HUES64 (cell line): ENCODE data around the gene AEBP2.
"Not testable (repeated sequence)": the region's sequence is repeated elsewhere in the genome, so short reads cannot be mapped to it uniquely, and the experiment has no call there.

Source experiments
- H3K27ac ChIP-seq: 2 replicates; pipeline ENCODE4 v1.7.0; 2013; ENCODE audit warnings: low read depth, low read length, inconsistent platforms
- H3K27me3 ChIP-seq: 2 replicates; pipeline ENCODE4 v1.6.1; 2013; ENCODE audit warnings: mild to moderate bottlenecking, low read length; ENCODE audit not compliant: insufficient read depth
- H3K36me3 ChIP-seq: 2 replicates; pipeline ENCODE4 v1.6.1; 2013; ENCODE audit warnings: mild to moderate bottlenecking, low read length; ENCODE audit not compliant: insufficient read depth
- H3K4me1 ChIP-seq: 2 replicates; pipeline ENCODE4 v1.6.1; 2013; ENCODE audit warnings: mild to moderate bottlenecking, low read length, moderate library complexity; ENCODE audit not compliant: insufficient read depth
- H3K4me3 ChIP-seq: 2 replicates; pipeline ENCODE4 v1.5.1; 2013; ENCODE audit warnings: mild to moderate bottlenecking, low read length, moderate library complexity
- H3K9ac ChIP-seq: 2 replicates; pipeline ENCODE4 v1.6.1; 2013; ENCODE audit warnings: mild to moderate bottlenecking, low read depth, low read length
- H3K9me3 ChIP-seq: 2 replicates; pipeline ENCODE4 v1.6.1; 2013; ENCODE audit warnings: low read depth, low read length; ENCODE audit not compliant: insufficient read depth
- WGBS: fragments of 150-250, 120-280 bp; methylation state at CpG from one replicate; pipeline ENCODE4 v1.1.7; 2013; ENCODE audit warnings: missing lambda C conversion rate; 5-methylcytosine and 5-hydroxymethylcytosine counted together

The AEBP2 gene

DNA sequence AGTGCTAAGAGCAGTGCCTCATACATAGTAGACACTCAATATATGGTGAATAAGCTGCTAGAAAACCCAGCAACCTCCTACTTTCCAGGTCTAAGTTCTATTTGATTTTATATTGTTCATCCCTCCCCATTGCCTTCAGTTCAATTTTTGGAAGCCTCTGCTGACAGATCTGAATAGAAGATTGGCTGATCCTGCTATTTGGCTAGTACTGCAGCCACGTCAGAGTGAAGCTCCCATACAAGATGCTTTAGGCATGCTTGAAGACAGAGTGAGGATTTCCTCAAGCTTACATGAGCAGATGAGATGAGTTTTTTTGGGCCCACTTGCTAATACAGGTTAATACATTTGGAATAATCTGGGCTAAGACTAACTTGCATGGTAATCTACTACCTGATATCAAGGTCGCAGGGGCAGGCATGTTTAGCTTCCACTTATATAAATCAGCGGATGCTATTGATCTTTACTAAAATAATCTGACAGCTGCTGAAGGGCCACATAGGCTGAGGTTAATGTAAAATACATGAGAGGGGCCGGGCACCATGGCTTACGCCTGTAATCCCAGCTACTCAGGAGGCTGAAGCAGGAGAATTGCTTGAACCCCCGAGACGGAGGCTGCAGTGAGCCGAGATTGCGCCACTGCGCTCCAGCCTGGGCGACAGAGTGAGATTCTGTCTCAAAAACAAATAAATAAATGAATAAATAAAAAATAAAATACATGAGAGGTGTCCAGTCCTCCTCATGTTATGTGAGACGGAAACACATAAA is 15.9 kb upstream of the AEBP2 start:
- Histone ChIP-seq H3K9ac (no peak overlapping the region), H3K27me3 (no peaks in the 10 kb centered on the region), H3K9me3 (no peaks in the 10 kb centered on the region), H3K36me3 (no peaks in the 10 kb centered on the region), H3K4me1 (no peaks in the 10 kb centered on the region), H3K4me3 (no peak overlapping the region), H3K27ac (no peak overlapping the region)
- WGBS, result 96% methylated on average over 11 of the region's 12 CpGs

DNA sequence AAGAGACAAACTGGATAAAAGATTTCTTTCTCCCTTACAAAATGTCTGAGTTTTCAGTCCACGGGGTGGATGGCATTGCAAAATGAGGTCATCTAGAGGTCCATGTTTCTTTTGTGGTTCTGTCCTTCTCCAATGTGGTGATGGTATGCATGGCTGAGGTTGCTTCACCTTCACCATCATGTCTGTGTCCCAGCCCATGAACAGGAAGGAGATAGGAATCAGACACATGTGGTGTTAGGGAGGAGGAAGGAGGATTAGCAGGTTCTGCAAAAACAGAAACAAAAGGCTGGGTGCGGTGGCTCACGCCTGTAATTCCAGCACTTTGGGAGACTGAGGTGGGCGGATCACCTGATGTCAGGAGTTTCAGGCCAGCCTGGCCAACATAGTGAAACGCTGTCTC is 11.0 kb upstream of the AEBP2 start:
- no peak overlapping the region for H3K9ac ChIP-seq
- peaks cover 10% of the 10 kb centered on the region for H3K4me1 ChIP-seq
- no peaks in the 10 kb centered on the region for H3K9me3 ChIP-seq
- no peak overlapping the region for H3K4me3 ChIP-seq
- no peaks in the 10 kb centered on the region for H3K36me3 ChIP-seq
- 91% methylated on average over 5 of the region's 5 CpGs for WGBS
- no peaks in the 10 kb centered on the region for H3K27me3 ChIP-seq
- H3K27ac ChIP-seq, result no peak overlapping the region

DNA sequence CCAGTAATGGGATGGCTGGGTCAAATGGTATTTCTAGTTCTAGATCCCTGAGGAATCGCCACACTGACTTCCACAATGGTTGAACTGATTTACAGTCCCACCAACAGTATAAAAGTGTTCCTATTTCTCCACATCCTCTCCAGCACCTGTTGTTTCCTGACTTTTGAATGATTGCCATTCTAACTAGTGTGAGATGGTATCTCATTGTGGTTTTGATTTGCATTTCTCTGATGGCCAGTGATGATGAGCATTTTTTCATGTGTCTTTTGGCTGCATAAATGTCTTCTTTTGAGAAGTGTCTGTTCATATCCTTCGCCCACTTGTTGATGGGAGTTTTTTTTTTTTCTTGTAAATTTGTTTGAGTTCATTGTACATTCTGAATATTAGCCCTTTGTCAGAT is 9.8 kb upstream of the AEBP2 start:
- H3K27ac ChIP-seq, H3K36me3 ChIP-seq, H3K27me3 ChIP-seq, H3K4me3 ChIP-seq, H3K9me3 ChIP-seq, H3K9ac ChIP-seq: not testable (repeated sequence)
- 100% methylated on average over 1 of the region's 2 CpGs for WGBS
- H3K4me1 ChIP-seq, result peaks cover 10% of the 10 kb centered on the region

DNA sequence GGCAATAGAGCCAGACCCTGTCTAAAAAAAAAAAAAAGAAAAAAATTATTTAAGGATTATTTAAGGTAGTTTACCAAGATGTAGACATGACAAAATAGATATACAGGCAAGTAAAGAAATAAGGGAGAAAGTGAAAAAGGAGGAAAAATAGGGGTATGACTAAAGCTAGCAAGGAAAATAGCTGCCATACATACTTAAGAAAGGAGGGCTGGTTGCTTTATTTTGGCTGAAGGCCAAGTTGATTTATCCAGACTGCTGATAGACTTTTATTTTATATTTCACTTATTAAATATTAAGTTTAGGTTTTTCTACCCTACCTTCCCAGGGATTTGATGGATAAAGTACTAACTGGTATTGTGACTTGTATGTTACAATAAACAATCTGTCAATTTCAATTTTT is 8.3 kb upstream of the AEBP2 start:
- peaks cover 10% of the 10 kb centered on the region for H3K4me1 ChIP-seq
- H3K9me3 ChIP-seq, result no peaks in the 10 kb centered on the region
- H3K27me3 ChIP-seq, result no peaks in the 10 kb centered on the region
- H3K9ac ChIP-seq, result no peak overlapping the region
- no peak overlapping the region for H3K4me3 ChIP-seq
- H3K27ac ChIP-seq, result no peak overlapping the region; the same call in 1 of the 2 replicates
- H3K36me3 ChIP-seq, result no peaks in the 10 kb centered on the region

DNA sequence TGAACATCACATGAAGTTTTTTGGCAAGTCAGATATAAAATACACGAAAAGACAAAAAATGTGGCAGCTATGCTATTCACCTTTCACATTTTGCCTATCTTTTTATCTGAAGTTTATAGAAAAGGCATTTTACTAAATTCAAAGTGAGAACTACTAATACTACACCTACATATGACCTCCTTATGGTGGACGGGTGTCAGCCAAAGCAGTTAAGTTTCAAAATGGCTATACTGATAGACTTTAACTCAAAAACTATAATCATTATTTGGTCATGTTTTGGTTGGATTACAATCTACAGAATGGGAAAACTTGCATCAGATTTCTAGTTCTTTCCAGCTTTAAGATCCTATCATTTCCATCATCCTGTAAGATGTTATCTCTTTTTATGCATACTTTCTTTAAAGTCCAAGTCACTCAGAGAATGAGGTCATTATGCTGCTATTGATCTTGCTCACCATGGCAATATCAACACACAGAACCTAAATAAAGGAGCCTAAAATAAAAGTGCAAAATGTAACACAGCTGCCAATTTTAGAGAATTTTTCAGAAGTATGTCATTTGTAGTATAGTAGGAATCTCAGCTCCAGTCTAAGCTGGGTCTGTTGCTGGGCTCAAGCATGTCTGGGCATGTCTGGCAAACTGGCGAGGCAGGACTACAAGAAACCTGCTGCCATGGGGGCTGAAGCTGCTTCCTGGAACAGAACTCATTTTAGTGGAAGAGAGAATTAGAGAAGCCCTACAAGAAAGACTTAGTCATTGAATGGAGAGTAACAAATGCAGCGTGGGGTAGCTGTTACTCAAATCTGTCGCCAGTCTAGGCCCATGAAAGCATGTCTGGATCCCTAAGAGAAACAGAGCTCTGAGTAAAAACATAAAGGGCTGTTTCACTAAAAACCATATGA is 7.6 kb upstream of the AEBP2 start:
- Histone ChIP-seq H3K4me1 (peaks cover 10% of the 10 kb centered on the region), H3K4me3 (no peak overlapping the region), H3K9me3 (no peaks in the 10 kb centered on the region), H3K27ac (peak overlapping the region; percentile 40), H3K27me3 (no peaks in the 10 kb centered on the region), H3K36me3 (no peaks in the 10 kb centered on the region), H3K9ac (peak overlapping the region; percentile 56; the same call in 1 of the 2 replicates)
- WGBS, result 93% methylated on average over 5 of the region's 5 CpGs

DNA sequence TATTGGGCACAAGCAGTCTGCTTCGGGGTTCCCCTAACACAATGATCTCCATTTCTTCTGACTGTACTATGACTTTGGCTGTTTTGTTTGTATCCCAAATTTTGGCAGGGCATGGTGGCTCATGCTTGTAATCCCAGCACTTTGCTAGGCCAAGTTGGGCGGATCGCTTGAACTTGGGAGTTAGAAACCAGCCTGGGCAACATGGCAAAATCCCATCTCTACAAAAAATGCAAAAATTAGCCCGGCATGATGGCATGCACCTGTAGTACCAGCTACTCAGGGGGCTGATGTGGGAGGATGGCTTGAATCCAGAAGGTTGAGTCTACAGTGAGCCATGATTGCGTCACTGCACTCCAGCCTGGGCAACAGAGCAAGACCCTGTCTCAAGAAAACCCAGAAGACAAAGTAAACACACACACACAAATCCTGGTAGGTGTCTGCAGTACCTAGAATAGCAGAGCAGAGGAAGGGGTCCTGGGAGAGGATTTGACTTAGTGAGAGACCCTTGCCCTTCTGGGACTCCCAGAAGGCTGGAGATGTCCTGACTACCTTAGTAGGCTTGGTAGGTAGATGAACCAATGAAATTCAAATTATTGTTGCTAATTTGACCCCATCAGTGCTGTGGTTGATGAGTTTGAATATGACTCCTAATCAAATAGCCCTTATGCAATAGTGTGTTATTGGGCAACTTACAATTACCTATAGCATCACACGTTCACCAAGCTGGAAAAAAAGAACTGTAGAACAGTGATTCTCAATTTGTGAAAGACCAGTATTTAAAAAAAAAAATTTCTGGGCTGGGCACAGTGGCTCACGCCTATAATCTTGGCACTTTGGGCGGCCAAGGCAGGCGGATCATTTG is 6.8 kb upstream of the AEBP2 start:
- Histone ChIP-seq H3K27me3 (no peaks in the 10 kb centered on the region), H3K4me1 (peaks cover 18% of the 10 kb centered on the region), H3K27ac (peak overlapping the region; percentile 40), H3K9me3 (no peaks in the 10 kb centered on the region), H3K4me3 (no peak overlapping the region), H3K36me3 (no peaks in the 10 kb centered on the region), H3K9ac (peak overlapping the region; percentile 56; the same call in 1 of the 2 replicates)
- 93% methylated on average over 9 of the region's 9 CpGs for WGBS

DNA sequence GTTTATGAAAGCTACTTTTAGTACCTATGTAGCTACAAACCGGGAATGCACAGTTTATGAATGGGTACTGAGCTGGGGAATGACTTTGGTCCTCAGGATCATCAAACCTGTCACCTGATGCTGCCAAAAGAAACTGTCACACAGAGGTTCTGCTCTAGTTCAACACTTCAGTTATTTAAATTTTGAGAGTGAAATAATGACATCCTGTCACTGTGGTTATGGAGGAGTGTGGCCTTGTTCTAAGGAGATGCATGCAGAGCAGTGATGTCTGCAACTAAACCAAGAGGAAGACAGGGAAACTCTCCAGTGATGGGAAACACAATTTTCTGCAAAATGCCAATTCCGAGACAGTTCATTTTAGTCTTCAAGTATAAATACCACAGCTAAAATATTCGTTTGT is 4.8 kb upstream of the AEBP2 start:
- 94% methylated on average over 3 of the region's 3 CpGs for WGBS
- H3K27ac ChIP-seq, result no peak overlapping the region

DNA sequence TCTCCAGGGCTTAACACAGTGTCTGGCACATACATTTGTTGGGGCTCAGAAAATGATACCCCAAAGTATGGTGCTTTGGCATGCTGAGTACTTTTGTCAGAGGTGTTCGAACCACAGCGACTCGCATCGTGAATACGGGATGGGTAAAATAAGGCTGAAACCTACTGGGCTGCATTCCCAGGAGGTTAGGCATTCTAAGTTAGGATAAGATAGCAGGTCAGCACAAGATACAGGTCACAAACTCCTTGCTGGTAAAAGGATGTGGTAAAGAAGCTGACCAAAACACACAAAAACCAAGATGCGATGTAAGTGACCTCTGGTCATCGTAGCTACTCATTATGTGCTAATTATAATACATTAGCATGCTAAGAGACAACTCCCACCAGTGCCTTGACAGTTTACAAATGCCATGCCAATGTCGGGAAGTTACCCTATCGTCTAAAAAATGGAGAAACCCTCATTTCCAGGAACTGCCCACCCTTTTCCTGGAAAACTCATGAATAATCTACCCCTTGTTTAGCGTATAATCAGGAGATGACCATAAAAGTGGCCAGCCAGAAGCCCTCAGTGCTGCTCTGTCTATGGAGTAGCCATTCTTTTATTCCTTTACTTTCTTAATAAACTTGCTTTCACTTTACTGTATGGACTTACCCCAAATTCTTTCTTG is 3.3 kb upstream of the AEBP2 start:
- no peak overlapping the region for H3K4me3 ChIP-seq
- H3K4me1 ChIP-seq, result peaks cover 32% of the 10 kb centered on the region
- H3K9ac ChIP-seq, result no peak overlapping the region
- H3K9me3 ChIP-seq, result no peaks in the 10 kb centered on the region
- H3K27ac ChIP-seq, result no peak overlapping the region; the same call in 1 of the 2 replicates
- 96% methylated on average over 10 of the region's 10 CpGs for WGBS
- no peaks in the 10 kb centered on the region for H3K36me3 ChIP-seq
- H3K27me3 ChIP-seq, result no peaks in the 10 kb centered on the region

More for the DNA sequence above, 4.8 kb upstream of the AEBP2 start:
- Histone ChIP-seq H3K36me3 (no peaks in the 10 kb centered on the region), H3K4me1 (peaks cover 32% of the 10 kb centered on the region), H3K27me3 (no peaks in the 10 kb centered on the region), H3K9ac (no peak overlapping the region), H3K4me3 (no peak overlapping the region), H3K9me3 (no peaks in the 10 kb centered on the region)

DNA sequence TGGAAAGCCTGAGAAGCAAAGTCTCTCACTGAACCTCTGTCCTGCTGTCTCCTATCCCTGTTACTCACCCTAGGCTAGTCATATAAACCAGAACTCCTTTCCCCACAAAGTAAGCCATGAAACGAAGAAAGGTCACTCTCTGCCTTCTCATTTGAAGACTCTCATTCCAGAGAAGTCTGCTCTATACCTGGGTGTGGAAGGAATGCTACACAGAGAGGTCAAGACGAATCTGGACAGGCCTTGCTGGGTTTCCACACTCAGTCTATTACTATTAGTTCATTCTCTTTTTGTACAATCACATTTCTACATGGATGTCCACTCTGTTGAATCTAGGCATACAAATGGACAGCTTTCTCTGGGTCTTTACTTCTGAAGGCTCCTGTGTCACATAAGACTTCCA is 2.4 kb upstream of the AEBP2 start:
- H3K4me1 ChIP-seq, result peaks cover 29% of the 10 kb centered on the region
- H3K4me3 ChIP-seq, result no peak overlapping the region
- H3K9me3 ChIP-seq, result no peaks in the 10 kb centered on the region
- H3K27me3 ChIP-seq, result no peaks in the 10 kb centered on the region
- H3K36me3 ChIP-seq, result no peaks in the 10 kb centered on the region
- WGBS, result 69% methylated on average over 1 of the region's 2 CpGs
- no peak overlapping the region for H3K9ac ChIP-seq
- peak overlapping the region; percentile 96 for H3K27ac ChIP-seq

DNA sequence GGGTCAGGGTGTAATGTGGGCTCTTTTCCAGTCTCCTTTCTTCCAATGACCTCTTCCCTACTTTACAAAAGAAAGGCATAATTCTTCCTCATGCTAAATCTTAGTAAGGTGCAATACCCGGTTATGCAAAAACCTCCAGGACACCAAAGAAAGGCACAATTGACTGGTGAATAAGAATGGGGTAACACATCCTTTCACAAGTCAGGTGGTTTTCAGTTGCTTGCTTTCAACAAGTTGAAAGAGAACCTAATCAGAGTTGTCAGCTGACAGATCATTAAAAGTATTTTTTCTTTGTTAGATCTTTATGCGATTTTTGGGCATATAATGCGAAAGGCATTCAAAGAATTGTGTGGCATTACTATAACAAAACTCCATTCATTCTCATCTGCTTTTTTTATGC is 1.3 kb upstream of the AEBP2 start:
- Histone ChIP-seq H3K9ac (no peak overlapping the region), H3K4me1 (peaks cover 26% of the 10 kb centered on the region), H3K9me3 (no peaks in the 10 kb centered on the region), H3K4me3 (peak overlapping the region; percentile 99), H3K27ac (peak overlapping the region; percentile 96), H3K36me3 (peaks cover 7% of the 10 kb centered on the region; the same call in 1 of the 2 replicates), H3K27me3 (no peaks in the 10 kb centered on the region)
- WGBS, result 10% methylated on average over 2 of the region's 3 CpGs
